ENCODE measurements around the gene CCBE1.

Gene CCBE1

DNA sequence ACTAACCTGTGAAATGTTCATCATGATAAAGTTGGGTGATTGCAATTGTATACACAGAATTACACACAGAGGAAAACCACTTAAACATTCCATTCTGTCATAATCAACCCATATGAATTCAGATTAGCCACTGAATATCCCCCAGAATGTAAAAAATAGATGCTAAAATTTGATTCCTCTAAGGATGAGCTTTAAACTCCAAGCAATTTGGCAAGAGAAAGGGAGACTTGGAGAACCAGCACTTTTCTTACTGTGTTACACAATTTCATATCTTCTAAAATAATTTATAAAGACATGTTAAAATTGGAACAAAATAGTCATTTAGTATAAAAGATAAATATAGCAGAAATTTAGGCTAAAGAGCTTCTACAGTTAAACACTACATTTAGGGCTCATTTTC is 191.9 kb downstream of the CCBE1 start:
- H3K4me1 ChIP-seq (ENCODE audit: control insufficient read depth, insufficient read depth, low read length) = no peaks in the 10 kb centered on the region
- no peaks in the 10 kb centered on the region for H3K9me3 ChIP-seq (ENCODE audit: control insufficient read depth, low read length)
- H3K27me3 ChIP-seq (ENCODE audit: control insufficient read depth, insufficient read depth, low read length) = no peaks in the 10 kb centered on the region
- H3K4me3 ChIP-seq (ENCODE audit: low read length) = no peak overlapping the region
- no peaks in the 10 kb centered on the region for H3K36me3 ChIP-seq (ENCODE audit: control insufficient read depth, insufficient read depth, low read length)
- H3K9ac ChIP-seq (ENCODE audit: low read length) = no peak overlapping the region

DNA sequence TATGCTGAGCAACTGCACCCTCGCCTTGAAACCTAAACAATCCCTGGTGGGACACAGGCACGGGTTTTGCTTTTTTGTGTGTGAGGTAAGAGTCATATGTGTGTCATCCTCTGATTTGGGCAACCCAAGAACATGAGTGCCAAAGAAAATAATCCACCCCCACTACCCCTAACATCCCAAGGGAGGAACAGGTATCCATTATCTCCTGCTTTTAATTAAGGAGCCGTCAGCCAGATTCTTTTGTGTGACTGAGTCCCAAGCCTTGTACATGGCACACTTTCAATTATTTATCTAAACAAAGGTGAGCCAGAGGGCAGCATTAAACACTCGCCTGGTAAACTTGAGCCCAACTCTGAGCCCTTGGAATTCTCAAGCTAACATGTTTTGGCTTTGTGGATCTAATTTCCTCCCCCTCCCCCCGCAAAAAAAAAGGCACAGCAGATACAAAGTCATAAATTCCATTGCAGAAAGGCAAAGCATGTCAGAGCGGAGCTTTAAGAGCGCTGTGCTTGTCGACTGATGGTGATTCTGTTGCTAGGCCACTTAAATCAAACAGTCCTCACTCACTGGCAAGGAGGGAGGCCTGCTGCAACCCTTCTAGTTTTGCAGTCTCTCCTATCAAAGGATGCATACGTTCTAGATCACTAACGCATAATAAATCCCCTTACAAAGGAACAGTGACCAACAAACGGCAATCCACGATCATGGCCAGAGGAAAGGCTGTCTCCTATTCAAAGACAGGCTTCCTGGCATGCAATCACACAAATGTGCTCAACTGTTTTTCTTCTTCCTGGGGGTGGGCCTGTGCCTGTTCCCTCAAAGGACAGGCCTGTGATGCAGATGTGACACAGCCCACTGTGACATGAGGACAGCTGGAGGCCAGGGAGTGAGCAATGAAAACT is 194.7 kb downstream of the CCBE1 start:
- Histone ChIP-seq H3K4me1 (ENCODE audit: control insufficient read depth, insufficient read depth, low read length) (no peaks in the 10 kb centered on the region), H3K4me3 (ENCODE audit: low read length) (no peak overlapping the region), H3K27me3 (ENCODE audit: control insufficient read depth, insufficient read depth, low read length) (no peaks in the 10 kb centered on the region), H3K9me3 (ENCODE audit: control insufficient read depth, low read length) (no peaks in the 10 kb centered on the region), H3K36me3 (ENCODE audit: control insufficient read depth, insufficient read depth, low read length) (no peaks in the 10 kb centered on the region), H3K9ac (ENCODE audit: low read length) (no peak overlapping the region)

DNA sequence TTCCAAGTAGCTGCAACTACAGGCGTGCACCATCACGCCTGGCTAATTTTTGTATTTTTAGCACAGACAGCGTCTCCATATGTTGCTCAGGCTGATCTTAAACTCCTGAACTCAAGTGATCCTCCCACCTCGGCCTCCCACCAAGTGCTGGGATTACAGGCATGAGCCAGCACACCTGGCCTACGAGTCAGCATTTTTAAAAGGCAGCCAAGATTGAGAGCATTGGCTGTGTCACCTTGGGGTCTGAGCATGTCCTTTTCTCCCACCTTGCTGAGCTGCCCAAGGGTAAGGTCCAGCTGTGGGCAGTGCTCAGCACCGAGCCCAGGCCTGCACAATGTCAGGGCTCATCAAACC is 195.3 kb downstream of the CCBE1 start:
- Histone ChIP-seq H3K27me3 (ENCODE audit: control insufficient read depth, insufficient read depth, low read length) (no peaks in the 10 kb centered on the region), H3K9me3 (ENCODE audit: control insufficient read depth, low read length) (no peaks in the 10 kb centered on the region), H3K4me1 (ENCODE audit: control insufficient read depth, insufficient read depth, low read length) (no peaks in the 10 kb centered on the region), H3K9ac (ENCODE audit: low read length) (no peak overlapping the region), H3K36me3 (ENCODE audit: control insufficient read depth, insufficient read depth, low read length) (no peaks in the 10 kb centered on the region), H3K4me3 (ENCODE audit: low read length) (no peak overlapping the region)

DNA sequence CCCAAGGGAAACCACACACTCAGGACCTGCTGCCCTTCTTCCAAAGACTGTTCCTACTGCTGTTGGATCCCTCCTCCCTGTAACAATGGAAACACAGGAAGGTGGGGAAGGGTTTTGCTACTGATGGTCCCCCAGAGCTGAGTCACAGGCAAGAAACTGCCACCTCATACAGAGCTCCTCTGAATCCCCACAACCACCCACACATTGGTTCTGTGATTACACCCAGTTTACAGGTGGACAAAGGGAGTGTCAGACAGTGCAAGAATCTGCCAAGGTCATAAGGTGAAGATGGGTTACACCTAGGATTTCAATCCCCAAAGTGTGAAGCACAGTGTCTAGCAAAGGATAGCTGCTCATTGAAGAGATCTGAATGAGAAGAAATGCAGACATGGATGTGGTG is 196.5 kb downstream of the CCBE1 start:
- no peaks in the 10 kb centered on the region for H3K4me1 ChIP-seq (ENCODE audit: control insufficient read depth, insufficient read depth, low read length)
- H3K36me3 ChIP-seq (ENCODE audit: control insufficient read depth, insufficient read depth, low read length) = no peaks in the 10 kb centered on the region
- no peaks in the 10 kb centered on the region for H3K9me3 ChIP-seq (ENCODE audit: control insufficient read depth, low read length)
- H3K27me3 ChIP-seq (ENCODE audit: control insufficient read depth, insufficient read depth, low read length) = no peaks in the 10 kb centered on the region
- H3K4me3 ChIP-seq (ENCODE audit: low read length) = no peak overlapping the region
- no peak overlapping the region for H3K9ac ChIP-seq (ENCODE audit: low read length)

DNA sequence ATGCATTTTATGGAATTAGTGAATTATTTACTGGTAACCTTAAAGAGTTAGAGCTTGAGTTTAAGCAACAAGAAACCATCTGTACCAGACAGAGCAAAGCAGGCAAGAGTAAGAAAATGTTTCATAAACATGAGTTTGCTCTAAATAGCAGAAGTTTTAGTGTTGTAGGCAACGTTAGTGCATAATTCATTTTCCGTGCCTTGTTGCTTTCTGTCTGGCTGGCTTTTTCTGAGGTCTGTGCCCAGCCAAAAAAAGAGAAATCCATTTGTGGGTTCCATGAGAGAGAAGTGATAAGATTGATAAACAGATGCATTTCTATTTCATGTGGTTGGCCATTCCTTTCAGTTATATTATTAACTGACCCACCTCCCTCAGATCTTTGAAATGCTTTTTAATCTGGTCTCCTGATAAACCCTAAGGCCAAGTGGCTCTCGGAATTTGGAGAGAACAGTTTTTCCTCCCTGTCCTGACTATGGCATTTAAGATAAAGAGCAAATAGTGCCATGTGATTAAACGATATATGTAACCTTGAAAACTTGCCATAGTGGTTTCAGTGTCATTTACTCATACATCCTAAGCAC is 198.6 kb downstream of the CCBE1 start:
- no peaks in the 10 kb centered on the region for H3K9me3 ChIP-seq (ENCODE audit: control insufficient read depth, low read length)

DNA sequence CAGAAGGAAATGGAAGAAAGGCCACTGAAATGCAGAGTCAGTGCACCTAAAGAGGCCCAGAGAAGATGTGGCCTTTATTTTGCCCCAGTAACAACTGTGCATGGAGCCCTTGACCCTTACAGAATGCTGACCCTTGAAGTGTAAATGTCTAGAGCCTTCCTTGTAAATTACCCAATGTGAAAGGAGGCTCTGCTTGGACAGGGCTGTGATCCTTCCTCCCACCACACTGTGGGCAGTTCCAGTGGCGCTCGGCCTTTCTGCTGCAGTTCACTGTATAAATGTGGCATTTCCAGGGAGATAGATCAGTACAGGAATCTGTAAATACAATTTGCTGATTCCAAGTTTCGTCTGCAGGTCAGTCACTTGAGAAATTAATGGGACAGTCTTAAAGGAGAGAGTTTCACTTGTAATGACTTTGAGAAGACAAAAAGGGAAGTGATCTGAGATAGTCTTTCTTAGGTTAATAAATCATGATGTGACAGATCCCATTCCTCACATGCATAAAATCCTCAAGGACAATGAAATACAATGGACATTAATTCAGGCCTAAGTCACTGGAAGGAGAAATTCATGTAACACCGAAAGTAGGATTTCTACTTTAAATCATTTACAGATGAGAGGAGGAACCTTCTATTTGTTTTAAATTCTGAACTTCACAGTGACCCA is 204.3 kb downstream of the CCBE1 start:
- no peaks in the 10 kb centered on the region for H3K4me1 ChIP-seq (ENCODE audit: control insufficient read depth, insufficient read depth, low read length)
- H3K4me3 ChIP-seq (ENCODE audit: low read length) = no peak overlapping the region
- H3K27me3 ChIP-seq (ENCODE audit: control insufficient read depth, insufficient read depth, low read length) = no peaks in the 10 kb centered on the region
- H3K9ac ChIP-seq (ENCODE audit: low read length) = no peak overlapping the region
- no peaks in the 10 kb centered on the region for H3K9me3 ChIP-seq (ENCODE audit: control insufficient read depth, low read length)
- H3K36me3 ChIP-seq (ENCODE audit: control insufficient read depth, insufficient read depth, low read length) = no peaks in the 10 kb centered on the region

More for the DNA sequence above, 198.6 kb downstream of the CCBE1 start:
- Histone ChIP-seq H3K4me1 (ENCODE audit: control insufficient read depth, insufficient read depth, low read length) (no peaks in the 10 kb centered on the region), H3K36me3 (ENCODE audit: control insufficient read depth, insufficient read depth, low read length) (no peaks in the 10 kb centered on the region), H3K27me3 (ENCODE audit: control insufficient read depth, insufficient read depth, low read length) (no peaks in the 10 kb centered on the region), H3K9ac (ENCODE audit: low read length) (no peak overlapping the region), H3K4me3 (ENCODE audit: low read length) (no peak overlapping the region)

DNA sequence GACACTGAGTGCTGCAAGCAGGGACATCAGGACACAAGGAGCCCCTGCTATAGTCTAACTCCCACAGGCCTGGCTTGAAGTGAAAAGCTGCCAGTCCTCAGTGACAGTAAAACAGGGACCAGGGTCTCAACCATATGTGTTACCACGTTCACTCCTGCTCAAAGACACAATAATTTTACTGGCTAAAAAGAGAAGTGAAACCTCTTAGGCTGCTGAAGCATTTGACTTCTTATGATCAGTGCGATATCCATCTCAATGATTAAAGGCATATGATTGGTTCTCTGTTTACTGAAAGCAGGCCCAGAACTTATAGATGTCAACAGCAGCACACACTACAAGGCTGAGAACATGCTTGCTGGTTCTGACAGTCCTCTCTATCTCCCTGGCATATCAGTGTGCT is 208.3 kb downstream of the CCBE1 start:
- Histone ChIP-seq H3K27me3 (ENCODE audit: control insufficient read depth, insufficient read depth, low read length) (no peaks in the 10 kb centered on the region), H3K36me3 (ENCODE audit: control insufficient read depth, insufficient read depth, low read length) (no peaks in the 10 kb centered on the region), H3K9ac (ENCODE audit: low read length) (no peak overlapping the region), H3K4me1 (ENCODE audit: control insufficient read depth, insufficient read depth, low read length) (no peaks in the 10 kb centered on the region), H3K9me3 (ENCODE audit: control insufficient read depth, low read length) (no peaks in the 10 kb centered on the region), H3K4me3 (ENCODE audit: low read length) (no peak overlapping the region)

DNA sequence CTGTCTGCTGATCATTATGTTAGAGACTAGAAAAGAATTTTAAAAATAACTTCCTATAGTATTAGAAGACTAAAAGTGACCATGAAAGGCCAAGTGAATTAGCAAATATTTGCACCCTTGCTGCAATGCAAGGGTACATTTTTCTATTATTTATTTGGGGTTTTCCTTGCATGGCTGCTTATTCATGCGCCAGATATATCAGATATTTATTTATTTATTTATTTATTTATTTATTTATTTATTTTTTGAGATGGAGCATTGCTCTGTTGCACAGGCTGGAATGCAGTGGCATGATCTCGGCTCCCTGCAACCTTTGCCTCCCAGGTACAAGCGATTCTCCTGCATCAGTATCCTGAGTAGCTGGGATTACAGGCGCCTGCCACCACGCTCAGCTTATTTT is 211.8 kb downstream of the CCBE1 start:
- no peaks in the 10 kb centered on the region for H3K36me3 ChIP-seq (ENCODE audit: control insufficient read depth, insufficient read depth, low read length)
- H3K4me1 ChIP-seq (ENCODE audit: control insufficient read depth, insufficient read depth, low read length) = no peaks in the 10 kb centered on the region
- no peak overlapping the region for H3K9ac ChIP-seq (ENCODE audit: low read length)
- H3K27me3 ChIP-seq (ENCODE audit: control insufficient read depth, insufficient read depth, low read length) = no peaks in the 10 kb centered on the region
- H3K9me3 ChIP-seq (ENCODE audit: control insufficient read depth, low read length) = no peaks in the 10 kb centered on the region
- no peak overlapping the region for H3K4me3 ChIP-seq (ENCODE audit: low read length)

DNA sequence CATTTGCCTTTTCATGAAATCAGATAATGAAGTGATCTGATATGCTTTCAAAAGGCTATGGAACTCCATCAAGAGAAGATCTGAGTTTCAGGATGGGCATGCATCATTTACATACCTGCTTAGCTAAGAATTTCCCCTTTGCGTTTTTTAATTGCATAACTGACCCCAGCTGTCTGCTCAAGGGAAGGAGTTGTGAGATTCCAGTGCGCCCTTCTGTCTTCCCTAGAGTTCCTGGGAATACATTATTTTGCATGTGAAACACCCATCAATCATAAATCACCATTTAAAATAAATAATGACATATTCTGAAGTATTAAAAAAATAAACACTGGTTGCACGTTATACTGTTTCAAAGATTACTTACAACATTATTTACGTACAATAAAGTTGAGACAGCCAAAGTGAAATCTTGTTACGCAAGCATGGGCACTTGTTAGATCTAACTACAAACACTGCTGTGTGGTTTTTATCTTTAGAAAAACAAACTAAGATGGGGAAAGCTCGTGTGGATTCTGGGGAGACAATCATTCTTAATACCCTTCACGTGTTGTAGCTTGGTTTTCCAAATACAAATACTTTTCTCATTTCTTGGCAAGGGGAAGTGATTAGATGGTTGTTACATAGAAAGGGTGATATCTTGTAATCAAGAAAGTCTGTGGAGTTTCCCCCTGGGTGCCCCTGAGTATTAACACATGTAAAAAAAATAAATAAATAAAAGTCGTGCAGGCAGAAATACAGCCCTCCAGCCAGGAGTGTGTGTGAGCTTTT is 212.5 kb downstream of the CCBE1 start:
- Histone ChIP-seq H3K4me3 (ENCODE audit: low read length) (no peak overlapping the region), H3K9me3 (ENCODE audit: control insufficient read depth, low read length) (no peaks in the 10 kb centered on the region), H3K36me3 (ENCODE audit: control insufficient read depth, insufficient read depth, low read length) (no peaks in the 10 kb centered on the region), H3K4me1 (ENCODE audit: control insufficient read depth, insufficient read depth, low read length) (no peaks in the 10 kb centered on the region), H3K9ac (ENCODE audit: low read length) (no peak overlapping the region), H3K27me3 (ENCODE audit: control insufficient read depth, insufficient read depth, low read length) (no peaks in the 10 kb centered on the region)

DNA sequence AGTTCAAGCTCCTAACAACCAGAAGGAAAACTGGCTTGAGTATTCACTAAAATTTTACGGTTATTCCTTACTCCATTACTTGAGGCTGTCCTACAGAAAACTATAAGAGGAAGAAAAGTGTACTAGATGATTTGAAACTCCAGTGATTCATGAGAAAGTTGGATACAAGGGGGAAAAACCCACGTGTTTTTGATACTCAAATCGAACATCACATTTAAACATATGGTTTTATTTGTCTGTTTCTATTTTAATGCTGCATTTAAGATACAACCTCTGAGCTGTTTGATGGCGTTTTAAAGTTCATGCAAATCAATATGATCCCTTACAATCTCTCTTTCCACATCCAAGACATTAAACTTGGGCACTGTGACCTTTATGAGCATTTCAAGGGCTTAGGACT is 213.1 kb downstream of the CCBE1 start:
- Histone ChIP-seq H3K9me3 (ENCODE audit: control insufficient read depth, low read length) (no peaks in the 10 kb centered on the region), H3K36me3 (ENCODE audit: control insufficient read depth, insufficient read depth, low read length) (no peaks in the 10 kb centered on the region), H3K4me3 (ENCODE audit: low read length) (no peak overlapping the region), H3K27me3 (ENCODE audit: control insufficient read depth, insufficient read depth, low read length) (no peaks in the 10 kb centered on the region), H3K4me1 (ENCODE audit: control insufficient read depth, insufficient read depth, low read length) (no peaks in the 10 kb centered on the region), H3K9ac (ENCODE audit: low read length) (no peak overlapping the region)

DNA sequence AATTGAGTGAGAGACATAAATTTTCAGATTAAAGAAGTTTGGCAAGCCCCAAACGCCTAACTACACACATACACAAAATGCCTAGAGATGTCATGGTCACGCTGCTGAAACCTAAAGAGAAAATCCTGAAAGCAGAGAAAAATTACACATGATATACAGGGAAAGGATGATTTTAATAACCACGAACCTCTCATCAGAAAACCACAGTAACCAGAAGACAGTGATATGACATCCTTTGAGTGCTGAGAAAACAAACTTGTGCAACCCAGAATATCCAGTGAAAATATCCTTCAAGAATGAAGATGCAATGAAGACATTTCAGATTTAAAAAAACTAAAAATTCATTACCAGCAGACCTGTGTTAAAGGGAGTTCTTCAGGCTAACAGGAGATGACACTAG is 215.8 kb downstream of the CCBE1 start:
- Histone ChIP-seq H3K9me3 (ENCODE audit: control insufficient read depth, low read length) (no peaks in the 10 kb centered on the region), H3K27me3 (ENCODE audit: control insufficient read depth, insufficient read depth, low read length) (no peaks in the 10 kb centered on the region), H3K9ac (ENCODE audit: low read length) (no peak overlapping the region), H3K4me3 (ENCODE audit: low read length) (no peak overlapping the region), H3K4me1 (ENCODE audit: control insufficient read depth, insufficient read depth, low read length) (no peaks in the 10 kb centered on the region), H3K36me3 (ENCODE audit: control insufficient read depth, insufficient read depth, low read length) (no peaks in the 10 kb centered on the region)

DNA sequence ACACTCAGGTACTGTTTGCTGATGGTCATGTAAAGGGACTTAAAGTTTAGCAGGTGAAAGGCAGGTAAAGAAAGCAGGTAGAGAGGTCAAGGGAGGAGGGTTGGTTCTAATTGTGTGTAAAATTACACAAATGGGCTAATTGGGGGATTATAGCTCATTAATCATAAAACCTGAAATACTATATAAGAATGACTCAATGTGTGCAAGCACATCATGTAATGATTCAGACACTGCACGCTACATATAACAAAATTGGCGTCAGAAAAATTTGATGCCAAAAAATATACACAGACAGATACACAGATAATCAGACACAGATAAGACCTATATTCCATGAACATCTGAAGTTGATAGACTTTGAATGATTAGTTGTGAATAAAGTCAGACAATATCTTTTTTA is 217.4 kb downstream of the CCBE1 start:
- H3K9me3 ChIP-seq (ENCODE audit: control insufficient read depth, low read length) = no peaks in the 10 kb centered on the region
- H3K4me3 ChIP-seq (ENCODE audit: low read length) = no peak overlapping the region
- H3K27me3 ChIP-seq (ENCODE audit: control insufficient read depth, insufficient read depth, low read length) = no peaks in the 10 kb centered on the region
- no peak overlapping the region for H3K9ac ChIP-seq (ENCODE audit: low read length)
- H3K36me3 ChIP-seq (ENCODE audit: control insufficient read depth, insufficient read depth, low read length) = no peaks in the 10 kb centered on the region
- no peaks in the 10 kb centered on the region for H3K4me1 ChIP-seq (ENCODE audit: control insufficient read depth, insufficient read depth, low read length)
